Endodermal cell (in vitro differentiated cells): ENCODE measurements around the gene ATG12. TPM values are rescaled to one million over a fixed set of nuclear protein-coding genes. Genes with fewer than 3 reads are reported as not detected.

Source experiments
- DNase-seq: peaks from one replicate; pipeline ENCODE4 v3.0.0-alpha.2; 2017
- H3K27ac ChIP-seq: 2 replicates; pipeline ENCODE4 v1.5.1; 2013; ENCODE audit warnings: mild to moderate bottlenecking, low read depth, low read length, moderate library complexity
- H3K27me3 ChIP-seq: 2 replicates; pipeline ENCODE4 v1.6.1; 2013; ENCODE audit warnings: mild to moderate bottlenecking, low read length, moderate library complexity; ENCODE audit not compliant: insufficient read depth, control insufficient read depth, poor library complexity, severe bottlenecking
- H3K36me3 ChIP-seq: 2 replicates; pipeline ENCODE4 v1.7.0; 2013; ENCODE audit warnings: mild to moderate bottlenecking, low read length, moderate library complexity; ENCODE audit not compliant: control insufficient read depth, insufficient read depth
- H3K4me1 ChIP-seq: one replicate; pipeline ENCODE4 v1.7.0; 2013; ENCODE audit warnings: low read length; ENCODE audit not compliant: control insufficient read depth, insufficient read depth
- H3K4me3 ChIP-seq: 2 replicates; pipeline ENCODE4 v1.5.1; 2013; ENCODE audit warnings: mild to moderate bottlenecking, low read length, moderate library complexity
- H3K9ac ChIP-seq: 2 replicates; pipeline ENCODE4 v1.6.1; 2013; ENCODE audit warnings: mild to moderate bottlenecking, low read length, moderate library complexity; ENCODE audit not compliant: poor library complexity, severe bottlenecking; ENCODE audit errors: extremely low read depth
- H3K9me3 ChIP-seq: 2 replicates; pipeline ENCODE4 v1.6.1; 2013; ENCODE audit warnings: mild to moderate bottlenecking, low read length, moderate library complexity; ENCODE audit not compliant: control insufficient read depth
- H3K27ac Mint-ChIP-seq: 2 replicates; pipeline ENCODE4 v1.8.0; 2020; ENCODE audit warnings: mixed read lengths
- H3K27me3 Mint-ChIP-seq: 2 replicates; pipeline ENCODE4 v1.8.0; 2021; ENCODE audit warnings: mild to moderate bottlenecking, mixed read lengths; ENCODE audit not compliant: insufficient read depth
- H3K36me3 Mint-ChIP-seq: 2 replicates; pipeline ENCODE4 v1.8.0; 2020; ENCODE audit warnings: low read depth, mixed read lengths
- H3K4me1 Mint-ChIP-seq: 2 replicates; pipeline ENCODE4 v1.8.0; 2020; ENCODE audit warnings: mixed read lengths
- H3K4me3 Mint-ChIP-seq: 2 replicates; pipeline ENCODE4 v1.8.0; 2020; ENCODE audit warnings: mild to moderate bottlenecking, moderate library complexity, mixed read lengths
- H3K9me3 Mint-ChIP-seq: 2 replicates; pipeline ENCODE4 v1.8.0; 2020; ENCODE audit warnings: mild to moderate bottlenecking, mixed read lengths
- WGBS, 2 experiments: methylation state at CpG; one replicate each; pipeline versions ENCODE4 v1.1.5 to v1.1.7; 2013; ENCODE audit warnings: missing lambda C conversion rate in 2 of 2, mixed read lengths in 1 of 2; ENCODE audit not compliant: insufficient coverage in 1 of 2, insufficient read length in 1 of 2; 5-methylcytosine and 5-hydroxymethylcytosine counted together
- total RNA-seq, 2 donors: library from RNA; stranded (reverse); fragmentation: NEBNext Ultra II Directional in 1 of 2; extraction: Animal tissue kit (Norgen Biotek cat#: 25700) in 1 of 2; gene quantifications; 2 replicates in 1 of 2; 3 replicates in 1 of 2; pipeline ENCODE4 v1.2.1, GENCODE V29; 2021
- TF ChIP-seq, protein P1 (sequence below): fragments of 200-600 bp; sonication (generic); conservative IDR thresholded peaks from 2 replicates; pipeline ENCODE4 v1.5.0; 2021; ENCODE audit warnings: antibody characterized with exemption, mild to moderate bottlenecking

The ATG12 gene
- total RNA-seq, 2 donors from 2014 or later, result 47.9 to 57.8 TPM

- Histone ChIP-seq H3K27me3 (no peaks in the 10 kb centered on the region), H3K27ac (peak overlapping the region; percentile 83), H3K9me3 (no peaks in the 10 kb centered on the region), H3K36me3 (peaks cover 14% of the 10 kb centered on the region), H3K4me3 (peak overlapping the region; percentile 90), H3K4me1 (no peaks in the 10 kb centered on the region), H3K9ac (peak overlapping the region; percentile 89)
- TF ChIP-seq, protein P1, sequence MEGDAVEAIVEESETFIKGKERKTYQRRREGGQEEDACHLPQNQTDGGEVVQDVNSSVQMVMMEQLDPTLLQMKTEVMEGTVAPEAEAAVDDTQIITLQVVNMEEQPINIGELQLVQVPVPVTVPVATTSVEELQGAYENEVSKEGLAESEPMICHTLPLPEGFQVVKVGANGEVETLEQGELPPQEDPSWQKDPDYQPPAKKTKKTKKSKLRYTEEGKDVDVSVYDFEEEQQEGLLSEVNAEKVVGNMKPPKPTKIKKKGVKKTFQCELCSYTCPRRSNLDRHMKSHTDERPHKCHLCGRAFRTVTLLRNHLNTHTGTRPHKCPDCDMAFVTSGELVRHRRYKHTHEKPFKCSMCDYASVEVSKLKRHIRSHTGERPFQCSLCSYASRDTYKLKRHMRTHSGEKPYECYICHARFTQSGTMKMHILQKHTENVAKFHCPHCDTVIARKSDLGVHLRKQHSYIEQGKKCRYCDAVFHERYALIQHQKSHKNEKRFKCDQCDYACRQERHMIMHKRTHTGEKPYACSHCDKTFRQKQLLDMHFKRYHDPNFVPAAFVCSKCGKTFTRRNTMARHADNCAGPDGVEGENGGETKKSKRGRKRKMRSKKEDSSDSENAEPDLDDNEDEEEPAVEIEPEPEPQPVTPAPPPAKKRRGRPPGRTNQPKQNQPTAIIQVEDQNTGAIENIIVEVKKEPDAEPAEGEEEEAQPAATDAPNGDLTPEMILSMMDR, result no peak
- H3K4me3 Mint-ChIP-seq, result peak overlapping the region; percentile 97
- peaks cover 7% of the 10 kb centered on the region for H3K27me3 Mint-ChIP-seq
- WGBS, 2 experiments, result 1 to 2% methylated on average over 27 to 68 of the region's 68 CpGs
- no peak for DNase-seq
- H3K9me3 Mint-ChIP-seq, result no peaks in the 10 kb centered on the region
- peaks cover 5% of the 10 kb centered on the region for H3K36me3 Mint-ChIP-seq
- H3K27ac Mint-ChIP-seq, result peak overlapping the region; percentile 66
- H3K4me1 Mint-ChIP-seq, result peaks cover 27% of the 10 kb centered on the region
Measured at GRCh38 chr5:115842089-115842935, 947 bp upstream of the ATG12 start.

- peak; percentile 50 for DNase-seq
- peak overlapping the region; percentile 97 for H3K4me3 Mint-ChIP-seq
- WGBS, 2 experiments, result 0% methylated on average over 2 to 4 of the region's 5 CpGs
Measured at GRCh38 chr5:115840873-115841272, 492 bp downstream of the ATG12 start.

DNA sequence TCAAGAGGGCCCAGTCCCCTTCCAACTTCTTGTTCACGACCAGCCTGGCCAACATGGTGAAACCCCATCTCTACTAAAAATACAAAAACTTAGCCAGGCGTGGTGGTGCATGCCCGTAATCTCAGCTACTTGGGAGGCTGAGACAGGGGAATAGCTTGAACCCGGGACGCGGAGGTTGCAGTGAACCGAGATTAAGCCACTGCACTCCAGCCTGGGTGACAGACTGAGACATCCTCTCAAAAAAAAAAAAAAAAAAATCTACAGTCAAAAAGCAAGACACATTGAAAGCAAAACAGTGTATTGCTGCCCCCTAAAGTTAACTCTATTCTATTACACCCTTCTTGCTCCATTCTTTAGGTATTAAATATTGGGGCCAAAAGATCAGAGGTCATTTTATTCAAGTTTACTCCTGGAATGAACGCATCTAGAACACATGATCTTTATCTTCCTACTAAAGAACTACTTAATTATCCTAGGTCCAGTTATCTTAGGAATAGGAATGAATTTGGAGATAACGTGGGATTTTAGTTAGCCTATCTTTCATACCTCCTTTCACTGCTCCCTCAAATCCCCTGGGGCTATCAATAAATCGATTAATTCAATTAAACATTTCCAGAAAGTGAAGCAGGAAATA, 2.4 kb downstream of the ATG12 start:
- peaks cover 7% of the 10 kb centered on the region for H3K27me3 Mint-ChIP-seq
- no peaks in the 10 kb centered on the region for H3K9me3 ChIP-seq
- 53 to 77% methylated on average over 5 to 10 of the region's 10 CpGs for WGBS, 2 experiments
- peak overlapping the region; percentile 90 for H3K4me3 ChIP-seq
- H3K4me1 ChIP-seq, result no peaks in the 10 kb centered on the region
- H3K27me3 ChIP-seq, result no peaks in the 10 kb centered on the region
- H3K27ac Mint-ChIP-seq, result no peak overlapping the region
- peak overlapping the region; percentile 97 for H3K4me3 Mint-ChIP-seq
- no peaks in the 10 kb centered on the region for H3K9me3 Mint-ChIP-seq
- no peak overlapping the region for H3K9ac ChIP-seq
- H3K36me3 ChIP-seq, result peaks cover 46% of the 10 kb centered on the region
- peaks cover 27% of the 10 kb centered on the region for H3K36me3 Mint-ChIP-seq
- DNase-seq, result peak; percentile 57
- TF ChIP-seq, protein P1, result peak; percentile 75
- H3K27ac ChIP-seq, result no peak overlapping the region
- H3K4me1 Mint-ChIP-seq, result peaks cover 20% of the 10 kb centered on the region

More at GRCh38 chr5:115840873-115841272, 492 bp downstream of the ATG12 start:
- Mint-ChIP-seq H3K27me3 (peaks cover 7% of the 10 kb centered on the region), H3K9me3 (no peaks in the 10 kb centered on the region), H3K36me3 (peaks cover 15% of the 10 kb centered on the region), H3K4me1 (peaks cover 27% of the 10 kb centered on the region), H3K27ac (peak overlapping the region; percentile 99)
- peaks cover 28% of the 10 kb centered on the region for H3K36me3 ChIP-seq
- H3K27me3 ChIP-seq, result no peaks in the 10 kb centered on the region
- TF ChIP-seq, protein P1, result no peak
- H3K4me1 ChIP-seq, result no peaks in the 10 kb centered on the region
- peak overlapping the region; percentile 89 for H3K9ac ChIP-seq
- H3K27ac ChIP-seq, result no peak overlapping the region
- H3K9me3 ChIP-seq, result no peaks in the 10 kb centered on the region
- H3K4me3 ChIP-seq, result peak overlapping the region; percentile 90
